GM18909 (cell line): ENCODE measurements around the gene TMEM198.
A peak's percentile ranks its signal among the peaks of the same experiment; 100 is the strongest.

Experiments
- ATAC-seq: cut with Tn5 transposase; IDR thresholded peaks from one replicate; pipeline ENCODE4 v1.9.1; 2021; ENCODE audit warnings: mild to moderate bottlenecking; ENCODE audit not compliant: unreplicated experiment, poor library complexity

Gene TMEM198, protein sequence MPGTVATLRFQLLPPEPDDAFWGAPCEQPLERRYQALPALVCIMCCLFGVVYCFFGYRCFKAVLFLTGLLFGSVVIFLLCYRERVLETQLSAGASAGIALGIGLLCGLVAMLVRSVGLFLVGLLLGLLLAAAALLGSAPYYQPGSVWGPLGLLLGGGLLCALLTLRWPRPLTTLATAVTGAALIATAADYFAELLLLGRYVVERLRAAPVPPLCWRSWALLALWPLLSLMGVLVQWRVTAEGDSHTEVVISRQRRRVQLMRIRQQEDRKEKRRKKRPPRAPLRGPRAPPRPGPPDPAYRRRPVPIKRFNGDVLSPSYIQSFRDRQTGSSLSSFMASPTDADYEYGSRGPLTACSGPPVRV

DNA sequence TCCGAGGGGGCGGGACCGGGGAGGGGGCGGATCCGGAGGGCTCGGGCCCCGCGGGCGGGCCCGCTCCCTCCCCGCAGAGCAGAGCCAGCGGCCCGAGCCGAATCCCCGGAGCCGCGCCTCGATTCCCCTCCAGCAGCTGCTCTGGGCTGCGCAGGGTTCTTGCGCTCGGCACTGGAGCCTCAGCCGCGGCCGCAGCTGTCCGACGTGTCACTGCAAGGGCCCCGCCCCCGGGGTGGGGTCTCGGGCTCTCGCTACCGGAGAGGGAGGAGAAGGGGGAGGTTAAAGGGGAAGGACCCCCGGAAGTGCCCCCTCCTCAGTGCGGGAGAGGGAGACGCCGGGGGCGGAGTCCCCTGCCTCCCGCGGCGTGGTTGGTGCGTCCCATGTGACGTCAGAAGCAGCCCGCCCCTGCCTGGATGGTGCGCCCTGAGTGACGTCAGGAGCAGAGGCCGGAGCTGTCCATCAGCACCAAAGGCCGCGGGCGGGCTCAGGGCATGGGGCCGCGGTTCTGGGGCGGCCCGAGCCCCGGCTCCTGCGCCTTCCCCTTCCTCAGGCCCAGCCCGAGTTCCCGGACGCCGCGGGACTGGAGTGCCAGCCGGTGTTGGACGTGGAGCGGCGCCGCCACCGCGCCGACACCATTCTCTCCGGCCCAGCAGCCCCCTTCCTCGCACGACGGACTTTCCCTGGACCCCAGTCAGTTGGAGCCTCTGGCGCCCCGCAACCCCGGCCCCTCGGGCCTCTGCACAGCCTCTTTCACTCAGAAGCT is at the start of gene TMEM198, which contains the start of gene CHPF:
TMEM198 (plus strand) TSS at position 433 of the 763 bp plus-strand sequence. CDS start 700 bp downstream, outside the sequence.
CHPF (minus strand) TSS at position 214 of the 763 bp plus-strand sequence. CDS start 271 bp downstream, outside the sequence.
- ATAC-seq, result peak; percentile 79

DNA sequence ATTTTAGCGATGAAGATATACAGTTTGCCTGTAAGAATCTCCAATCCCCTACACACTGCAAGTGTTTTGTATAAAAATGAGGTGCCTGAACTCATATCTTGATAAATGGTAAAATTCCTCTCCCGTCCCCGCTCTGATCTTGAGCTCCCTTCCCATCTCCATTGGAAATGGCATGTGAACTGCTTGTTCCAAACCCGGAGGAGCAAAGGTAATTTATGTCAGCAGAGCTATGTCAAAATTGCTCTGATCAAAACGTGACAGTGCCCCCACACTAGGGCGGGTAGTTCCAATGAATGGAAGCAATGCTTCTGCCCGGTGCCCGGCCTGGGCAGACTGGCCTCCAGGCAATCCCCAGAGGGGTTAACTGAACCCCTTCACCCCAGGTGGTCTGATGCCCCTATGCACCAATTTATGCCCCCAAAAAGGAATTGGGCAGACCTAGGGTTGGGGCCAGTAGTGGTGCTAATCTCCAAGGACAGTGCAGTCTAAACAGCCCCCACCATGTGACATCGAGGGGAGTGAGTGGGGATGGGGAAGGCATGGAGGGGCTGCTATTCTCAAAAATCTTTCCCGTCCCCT is 48.8 kb upstream of the TMEM198 start:
- ATAC-seq, result no peak

DNA sequence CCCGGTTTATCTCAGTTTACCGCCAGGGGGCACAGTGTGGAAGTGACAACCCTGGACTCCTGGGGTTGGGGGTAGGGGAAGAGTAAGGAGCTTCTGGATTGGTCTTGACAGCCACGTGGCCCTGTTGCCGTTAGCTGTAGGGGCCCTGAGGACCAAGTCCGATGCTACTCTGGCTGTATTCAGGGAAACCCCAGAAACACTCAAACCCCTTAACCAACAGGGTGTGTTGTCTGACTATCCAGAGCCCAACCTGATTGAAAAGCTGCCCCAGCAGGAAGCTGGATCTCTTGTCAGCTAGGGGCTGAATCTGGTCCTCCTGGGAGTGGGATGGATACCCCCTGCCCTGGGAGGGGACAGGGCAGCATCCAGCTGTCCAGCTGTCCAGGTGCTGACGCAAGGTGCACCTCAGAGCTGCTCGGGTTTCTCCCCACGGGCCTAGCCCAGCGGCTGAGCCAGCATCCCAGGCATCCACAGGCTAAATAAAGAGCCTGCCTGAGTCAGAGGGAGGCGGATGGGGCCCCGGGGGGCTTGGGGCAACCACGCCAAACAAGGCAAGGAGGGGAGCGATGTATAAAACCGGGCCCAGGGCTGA is 48.2 kb upstream of the TMEM198 start:
- peak; percentile 26 for ATAC-seq

- no peak for ATAC-seq
Measured at GRCh38 chr2:219496247-219496824, 47.5 kb upstream of the TMEM198 start.

GRCh38 chr2:219496825-219497494 is 46.9 kb upstream of the TMEM198 start:
- ATAC-seq, result no peak

DNA sequence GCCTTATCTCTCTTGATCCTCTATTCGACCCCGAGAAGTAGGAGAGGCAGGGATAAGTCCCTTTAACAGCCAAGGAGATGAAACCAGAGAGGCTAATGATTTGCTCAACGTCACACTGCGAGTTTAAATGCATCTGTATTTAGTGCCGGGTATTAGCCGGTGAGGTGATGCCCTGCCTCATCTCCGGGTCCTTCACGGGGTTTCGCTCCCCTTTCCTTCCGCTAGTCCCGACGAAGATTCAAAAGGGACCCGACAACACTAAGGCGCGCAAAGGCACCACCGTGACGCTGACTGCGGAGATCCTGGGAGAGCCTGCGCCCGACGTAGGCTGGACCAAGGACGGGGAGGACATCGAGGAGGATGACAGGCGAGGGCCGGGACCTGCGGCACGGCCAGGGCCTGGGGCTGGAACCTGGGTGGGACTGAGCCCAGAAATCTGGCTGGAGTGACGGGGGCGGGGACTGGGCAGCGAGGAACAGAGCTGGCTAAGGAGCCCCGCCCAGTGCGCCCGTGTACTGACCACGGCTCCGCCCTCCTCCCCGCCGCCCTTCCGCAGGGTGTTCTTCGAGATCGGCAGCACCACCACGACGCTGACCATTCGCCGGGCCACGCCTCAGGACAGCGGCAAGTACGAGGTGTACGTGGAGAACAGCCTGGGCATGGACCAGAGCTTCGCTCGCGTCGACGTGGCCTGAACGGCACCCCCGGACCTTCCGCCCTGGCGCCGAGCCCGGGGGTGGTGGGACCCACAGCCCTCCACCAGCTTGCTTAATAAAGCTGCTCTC is 46.1 kb upstream of the TMEM198 start:
- ATAC-seq, result peak; percentile 21

GRCh38 chr2:219498280-219499057 is 45.4 kb upstream of the TMEM198 start, which contains the start of gene GMPPA:
GMPPA (plus strand) TSS chr2:219498891; CDS start chr2:219499976, 1,085 bp downstream.
- ATAC-seq, result peak; percentile 95

GRCh38 chr2:219499058-219499307 is 44.8 kb upstream of the TMEM198 start:
- no peak for ATAC-seq

- no peak for ATAC-seq
Measured at GRCh38 chr2:219499555-219499954, 44.3 kb upstream of the TMEM198 start.

GRCh38 chr2:219500135-219500534 is 43.7 kb upstream of the TMEM198 start:
- no peak for ATAC-seq

DNA sequence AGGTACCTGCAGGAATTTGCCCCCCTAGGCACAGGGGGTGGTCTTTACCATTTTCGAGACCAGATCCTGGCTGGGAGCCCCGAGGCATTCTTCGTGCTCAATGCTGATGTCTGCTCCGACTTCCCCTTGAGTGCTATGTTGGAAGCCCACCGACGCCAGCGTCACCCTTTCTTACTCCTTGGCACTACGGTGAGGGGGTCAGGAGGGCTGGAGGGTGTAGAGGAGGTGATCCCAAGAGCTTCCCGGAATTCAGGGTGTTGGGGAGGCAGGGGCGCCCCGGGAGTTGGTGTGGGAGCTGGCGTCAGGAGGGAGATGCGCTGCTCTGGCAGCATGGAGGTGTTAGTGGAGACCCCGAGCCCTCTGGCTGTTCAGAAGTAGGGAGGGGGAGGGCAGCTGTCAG is 42.0 kb upstream of the TMEM198 start:
- no peak for ATAC-seq

DNA sequence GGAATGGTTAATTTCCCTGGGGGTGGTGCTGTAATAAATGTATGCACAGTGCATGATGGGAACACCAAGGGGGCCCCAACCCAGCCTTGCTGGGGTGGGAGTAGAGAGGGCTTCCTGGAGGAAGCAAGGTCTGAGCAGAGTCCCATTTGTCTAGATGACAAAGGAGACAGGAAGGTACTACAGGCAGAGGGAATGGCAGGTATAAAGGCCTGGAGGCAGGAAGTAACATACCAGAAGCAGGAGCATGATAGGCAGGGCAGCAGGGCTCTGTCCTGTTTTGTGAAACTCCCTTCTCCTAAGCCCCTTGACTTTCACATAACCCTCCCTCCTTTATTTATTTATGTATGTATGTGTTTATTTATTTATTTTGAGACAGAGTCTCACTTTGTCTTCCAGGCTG is 41.2 kb upstream of the TMEM198 start:
- ATAC-seq, result no peak

DNA sequence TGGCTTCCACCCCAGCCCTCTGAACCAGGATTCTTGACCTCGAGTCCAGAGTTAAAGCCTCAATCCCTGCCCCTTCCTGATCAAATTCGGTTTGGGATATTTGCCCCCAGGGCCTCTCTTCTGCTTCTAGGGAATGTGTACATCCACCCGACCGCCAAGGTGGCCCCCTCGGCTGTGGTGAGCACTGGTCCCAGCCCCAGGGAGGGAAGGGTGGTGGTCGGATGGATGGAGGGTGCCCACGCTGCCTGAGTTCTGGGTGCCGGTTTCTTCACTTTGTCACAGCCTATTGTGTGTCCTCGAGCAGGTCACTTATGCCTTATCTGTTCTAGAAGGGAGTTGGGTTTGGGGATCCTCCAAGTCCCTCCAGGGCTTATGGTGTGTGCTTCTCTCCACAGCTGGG is 38.2 kb upstream of the TMEM198 start:
- ATAC-seq, result no peak

GRCh38 chr2:219506153-219506801 is 37.6 kb upstream of the TMEM198 start:
- no peak for ATAC-seq

- no peak for ATAC-seq
Measured at GRCh38 chr2:219506802-219507526, 36.9 kb upstream of the TMEM198 start.

DNA sequence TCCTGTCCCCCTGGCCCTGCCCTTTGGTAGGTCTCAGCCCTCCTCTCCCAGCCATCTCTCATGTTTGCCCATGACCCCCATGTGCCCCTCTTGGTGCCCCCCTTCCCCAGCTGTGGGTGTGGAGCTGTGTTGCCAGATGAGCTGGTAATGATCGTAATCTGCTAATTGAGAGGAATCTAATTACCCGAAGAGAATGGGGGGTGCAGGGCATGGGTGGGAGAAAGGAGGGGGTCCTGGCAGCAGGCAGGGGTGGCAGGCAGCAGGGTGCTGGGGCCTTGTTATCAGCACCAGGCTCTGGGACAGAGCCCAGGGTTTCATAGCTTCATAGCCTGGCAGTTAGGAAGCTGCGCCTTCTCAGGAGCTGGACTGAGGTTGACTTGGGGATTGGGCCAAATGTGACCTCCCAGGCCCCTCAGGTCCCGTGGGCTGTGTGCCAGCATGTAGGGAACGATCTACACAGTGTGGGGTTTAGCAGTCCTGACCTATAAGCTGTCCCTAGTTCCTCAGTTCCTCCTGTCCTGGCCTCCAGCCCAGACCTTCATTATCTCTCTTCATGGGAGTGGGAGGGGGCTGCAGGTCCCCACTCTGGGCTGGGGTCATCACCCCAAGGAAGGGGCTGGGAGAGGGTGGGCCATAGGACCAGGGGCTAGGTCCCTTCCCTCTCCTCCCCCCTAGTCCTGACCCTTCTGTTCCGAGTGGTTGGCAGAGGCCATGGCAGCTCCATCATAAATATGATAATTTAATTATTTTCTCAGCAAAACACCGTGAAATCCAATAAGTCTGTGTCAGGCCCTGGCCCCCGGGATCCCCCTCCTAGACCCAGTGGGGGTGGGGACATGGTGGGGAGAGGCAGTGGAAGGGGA is 36.0 kb upstream of the TMEM198 start:
- no peak for ATAC-seq

DNA sequence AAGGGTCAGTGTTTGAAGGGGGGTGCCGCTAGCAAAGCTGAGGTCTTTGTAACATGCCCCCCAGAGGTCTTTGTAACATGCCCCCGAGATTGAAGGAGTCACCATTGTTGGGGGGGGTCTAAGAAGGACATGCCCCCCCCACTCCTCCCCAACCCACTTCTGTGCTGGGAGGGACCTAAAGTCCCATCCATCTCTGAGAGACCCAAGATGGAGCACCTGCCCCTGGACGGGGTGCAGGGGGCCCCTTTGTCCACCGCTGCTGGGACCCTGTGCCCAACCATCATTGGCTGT is 35.4 kb upstream of the TMEM198 start:
- no peak for ATAC-seq
